GM21381 (cell line): ENCODE data around the gene APOA4.
A peak's percentile ranks its signal among the peaks of the same experiment; 100 is the strongest.

ENCODE experiments used
- ATAC-seq: cut with Tn5 transposase; IDR thresholded peaks from one replicate; pipeline ENCODE4 v1.9.1; 2021; ENCODE audit warnings: mild to moderate bottlenecking, moderate library complexity; ENCODE audit not compliant: unreplicated experiment

APOA4 gene

DNA sequence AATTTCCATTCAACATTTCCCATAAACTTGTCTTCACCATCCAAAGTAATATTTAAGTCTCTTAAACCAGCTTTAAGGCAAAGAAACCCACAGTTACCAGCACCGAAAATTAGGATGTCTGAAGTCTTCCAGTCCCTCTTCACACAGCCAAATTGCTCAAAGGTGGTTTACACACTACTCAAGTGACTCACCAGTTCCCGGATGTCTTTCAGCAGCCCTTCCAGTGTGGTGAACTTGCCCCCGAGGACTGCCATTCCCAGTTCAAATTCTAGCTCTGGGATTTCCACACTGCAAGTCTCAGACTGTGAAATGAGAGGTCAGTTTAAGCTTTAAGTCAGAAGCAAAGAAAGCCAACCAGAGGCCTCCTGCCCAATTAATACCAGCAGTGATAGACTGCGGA lies 40.4 kb downstream of the APOA4 start:
- no peak for ATAC-seq

- no peak for ATAC-seq
Measured at GRCh38 chr11:116778556-116778955, 44.5 kb downstream of the APOA4 start.

DNA sequence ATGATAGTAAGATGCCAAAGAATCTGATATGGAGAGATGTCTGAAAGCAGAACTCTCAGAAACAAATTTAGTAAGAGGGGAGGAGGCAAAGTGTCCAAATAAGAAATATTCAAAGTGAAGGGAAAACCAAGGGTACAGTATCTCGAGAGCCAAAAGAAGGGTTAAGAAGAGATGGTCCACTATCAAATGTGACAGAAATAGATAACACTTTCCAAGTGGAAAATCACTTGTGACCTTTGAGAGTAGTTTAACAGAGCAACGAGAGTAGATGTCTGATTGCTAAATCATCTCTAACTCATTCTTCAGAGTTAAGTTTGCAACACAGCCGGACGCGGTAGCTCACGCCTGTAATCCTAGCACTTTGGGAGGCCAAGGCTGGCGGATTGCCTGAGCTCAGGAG lies 46.0 kb downstream of the APOA4 start:
- no peak for ATAC-seq

DNA sequence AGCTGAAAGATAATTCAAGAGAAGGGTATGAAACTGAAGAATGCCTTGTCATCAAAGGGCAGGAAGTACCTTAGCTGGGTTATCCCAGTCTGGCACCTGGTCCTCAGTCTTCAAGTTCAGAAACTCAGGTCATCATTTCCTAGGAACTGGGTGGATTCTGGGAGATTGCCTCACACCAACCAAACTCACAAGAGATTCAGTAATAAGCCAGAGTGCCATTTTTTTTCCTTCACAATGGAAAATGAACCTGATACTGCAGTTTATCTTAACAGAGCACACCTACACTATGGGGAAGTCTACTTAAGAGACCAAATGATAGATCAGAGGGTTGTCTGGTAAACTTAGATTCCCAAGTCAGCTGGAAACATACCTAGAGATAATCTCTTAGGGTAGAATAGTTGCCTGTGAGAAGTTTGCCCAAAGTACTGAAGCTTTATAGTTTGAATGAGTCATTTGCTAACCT lies 46.6 kb downstream of the APOA4 start:
- no peak for ATAC-seq

DNA sequence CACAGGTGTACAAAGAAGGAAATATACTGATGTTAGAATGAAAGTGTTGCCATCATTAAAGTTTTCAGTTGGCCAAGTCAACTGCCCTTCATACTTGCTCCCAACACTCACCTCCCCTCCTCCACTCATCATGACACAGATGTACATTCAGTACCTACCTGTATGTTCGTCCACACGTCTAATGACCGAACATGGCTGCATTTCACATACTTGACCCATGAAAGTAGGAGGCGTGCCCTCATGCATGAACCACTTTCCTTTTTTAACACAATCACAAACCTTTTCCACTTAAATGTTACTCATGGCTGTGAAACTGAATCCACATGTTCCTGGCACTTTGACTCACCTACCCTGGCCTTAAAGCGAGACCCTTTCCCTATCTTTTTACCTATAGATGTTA lies 47.1 kb downstream of the APOA4 start:
- ATAC-seq, result no peak

DNA sequence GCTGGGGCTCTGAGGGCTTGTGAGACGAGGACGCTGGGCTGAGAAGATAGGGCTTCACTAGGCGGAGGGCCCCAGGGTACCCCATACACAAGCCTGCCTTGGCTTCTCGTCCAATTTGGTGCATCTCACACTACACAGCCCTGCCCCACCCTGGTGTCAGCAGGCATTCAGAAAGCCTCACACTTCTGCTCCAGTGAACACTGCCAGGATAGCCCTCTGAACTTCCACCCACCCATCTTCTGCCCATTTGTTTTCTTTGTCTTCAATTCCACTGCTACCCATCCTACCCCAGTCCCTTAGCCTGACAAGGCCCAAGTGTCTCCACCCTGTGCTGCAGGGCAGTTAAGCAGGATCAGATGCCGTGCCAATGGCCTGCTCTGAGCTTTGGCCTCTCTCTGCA lies 48.4 kb downstream of the APOA4 start:
- ATAC-seq, result no peak

- no peak for ATAC-seq
Measured at GRCh38 chr11:116773203-116774097, 49.7 kb downstream of the APOA4 start.

- ATAC-seq, result peak; percentile 89
Measured at GRCh38 chr11:116772443-116773202, 50.5 kb downstream of the APOA4 start, which contains the start of gene BUD13. Gene BUD13, minus strand, starts transcription at chr11:116772987. Its CDS starts 23 bp downstream, at chr11:116772964.

GRCh38 chr11:116771935-116772334 lies 51.2 kb downstream of the APOA4 start:
- no peak for ATAC-seq
